HG02885 (cell line): ENCODE measurements around the gene CALCOCO1.
A peak's percentile ranks its signal among the peaks of the same experiment; 100 is the strongest.

Experiments
- ATAC-seq: cut with Tn5 transposase; IDR thresholded peaks from one replicate; pipeline ENCODE4 v1.9.1; 2021; ENCODE audit warnings: mild to moderate bottlenecking; ENCODE audit not compliant: unreplicated experiment, poor library complexity

CALCOCO1 gene

DNA sequence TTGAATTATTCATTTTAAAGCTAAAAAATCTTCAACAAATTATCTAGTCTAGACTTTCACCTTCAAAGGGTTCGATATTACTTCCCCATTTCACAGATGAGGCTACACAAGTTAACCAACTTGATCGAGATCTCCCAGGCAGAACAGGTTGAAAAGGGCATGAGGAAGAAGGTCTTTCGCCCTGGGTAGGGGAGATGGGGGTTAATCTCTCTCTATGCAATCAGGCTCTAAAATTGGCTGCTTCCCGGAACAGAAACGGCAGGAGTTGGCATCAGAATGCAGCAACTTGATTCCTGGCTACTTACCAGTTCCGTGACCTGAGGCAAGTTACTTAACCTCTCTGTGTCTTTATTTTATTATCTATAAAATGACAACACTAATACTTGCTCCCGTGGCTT lies 26.9 kb upstream of the CALCOCO1 start:
- ATAC-seq = no peak

DNA sequence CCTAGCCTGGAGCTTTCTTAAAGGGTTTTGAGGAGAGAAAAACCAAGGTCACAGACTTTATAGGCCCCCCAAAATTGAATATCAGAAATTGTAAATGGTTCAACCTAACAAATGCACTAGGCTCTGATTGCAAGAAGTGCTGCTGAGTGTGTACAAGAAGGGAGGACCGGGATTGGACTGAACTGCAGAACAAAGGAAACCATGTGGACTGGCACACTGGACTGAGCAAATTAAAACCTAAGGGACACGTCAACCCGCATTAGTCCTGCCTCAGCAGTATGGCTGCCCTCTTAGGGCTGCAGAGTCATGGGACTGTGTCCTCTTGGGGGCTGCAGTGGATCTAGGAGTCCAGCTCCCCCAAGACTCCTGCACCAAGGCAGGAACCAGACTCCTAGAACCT lies 25.4 kb upstream of the CALCOCO1 start:
- ATAC-seq = no peak

DNA sequence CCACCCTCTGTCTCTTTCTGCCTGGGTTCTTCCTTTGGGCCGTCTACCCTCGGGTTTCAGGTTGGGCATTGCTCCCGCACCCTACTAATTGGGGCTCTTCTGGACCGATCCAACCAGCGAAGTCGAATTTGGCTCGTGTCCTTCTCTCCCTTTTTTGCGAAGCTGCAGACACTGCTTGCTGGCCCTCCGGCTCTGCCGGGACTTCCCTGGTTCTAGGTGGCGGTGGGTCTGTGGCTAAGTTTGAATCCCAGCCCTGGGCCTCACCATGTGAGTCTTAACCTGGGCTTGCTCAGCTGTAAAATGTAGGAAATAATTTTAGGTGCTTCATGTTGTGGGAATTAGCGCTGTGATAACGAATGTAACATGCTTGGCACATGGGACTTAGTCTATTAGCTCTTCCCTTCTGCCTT lies 24.9 kb upstream of the CALCOCO1 start:
- no peak for ATAC-seq

DNA sequence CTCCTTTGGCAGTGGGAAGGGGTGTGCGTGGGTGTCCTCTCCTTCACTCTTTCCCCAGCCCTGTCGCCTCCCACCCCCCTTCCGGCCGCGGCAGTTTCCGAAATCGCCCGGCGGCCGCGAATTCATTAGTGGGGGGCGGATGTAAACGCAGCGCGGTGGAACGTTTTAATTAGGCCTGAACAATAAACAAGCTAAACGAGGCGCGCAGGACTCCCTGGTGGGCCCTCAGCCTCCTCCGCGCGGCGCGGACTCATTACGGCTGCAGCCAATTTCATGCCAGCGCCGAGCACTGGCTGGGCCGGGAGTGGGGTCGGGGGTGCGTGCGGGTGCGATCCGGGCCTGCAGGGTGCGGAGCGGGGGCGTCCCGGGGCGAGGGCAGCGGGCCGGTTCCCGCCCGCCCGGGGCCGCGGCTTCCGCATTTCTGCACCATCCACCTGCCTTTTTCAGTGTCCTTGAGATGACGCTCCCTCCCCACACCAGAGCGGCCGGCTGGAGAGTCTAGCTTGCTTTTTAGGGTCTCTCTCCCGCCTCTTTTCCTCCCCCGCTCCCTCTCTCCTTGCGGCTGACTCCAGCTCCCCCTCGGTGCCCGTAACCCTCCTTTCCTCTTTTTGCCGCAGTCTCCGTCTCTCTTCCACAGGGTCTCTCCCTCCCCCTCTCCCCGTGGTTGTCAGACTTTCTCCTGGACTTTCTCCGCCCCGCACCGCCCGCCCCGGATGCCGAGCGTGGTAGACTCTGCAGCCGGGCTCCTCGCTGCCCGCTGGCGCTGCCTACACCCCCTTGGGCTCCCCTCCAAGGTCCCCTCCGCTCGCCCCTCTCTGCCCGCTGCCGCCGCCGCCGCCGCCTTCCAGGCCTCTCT lies 24.3 kb upstream of the CALCOCO1 start, which contains the start of gene CISTR:
Gene CISTR (minus strand): TSS at position 644 of the 856 bp plus-strand sequence.
- no peak for ATAC-seq

DNA sequence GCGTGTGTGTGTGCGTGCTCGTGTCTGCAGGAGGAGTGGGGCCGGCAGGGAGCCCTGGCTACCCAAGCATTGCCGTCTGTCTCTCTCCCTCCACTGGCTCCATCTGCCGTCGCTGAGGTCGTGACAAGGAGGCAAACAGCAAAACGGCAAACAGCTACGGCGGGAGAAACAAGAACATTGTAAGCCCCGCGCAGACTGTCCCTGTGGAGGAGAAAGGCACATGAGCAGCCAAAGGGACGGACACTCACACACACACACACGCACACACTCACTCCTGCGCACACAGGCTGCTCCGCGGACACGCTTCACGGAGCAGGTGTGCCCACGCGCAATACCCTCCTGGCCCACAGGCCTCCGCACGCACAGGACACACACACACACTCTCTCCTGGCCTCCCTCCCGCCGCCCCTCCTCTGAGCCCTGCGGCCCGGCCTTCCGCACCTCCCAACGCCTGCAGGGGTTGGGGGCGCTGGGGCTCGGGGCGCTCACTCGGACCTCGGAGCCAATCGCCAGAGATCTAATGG lies 23.6 kb upstream of the CALCOCO1 start:
- ATAC-seq = no peak

DNA sequence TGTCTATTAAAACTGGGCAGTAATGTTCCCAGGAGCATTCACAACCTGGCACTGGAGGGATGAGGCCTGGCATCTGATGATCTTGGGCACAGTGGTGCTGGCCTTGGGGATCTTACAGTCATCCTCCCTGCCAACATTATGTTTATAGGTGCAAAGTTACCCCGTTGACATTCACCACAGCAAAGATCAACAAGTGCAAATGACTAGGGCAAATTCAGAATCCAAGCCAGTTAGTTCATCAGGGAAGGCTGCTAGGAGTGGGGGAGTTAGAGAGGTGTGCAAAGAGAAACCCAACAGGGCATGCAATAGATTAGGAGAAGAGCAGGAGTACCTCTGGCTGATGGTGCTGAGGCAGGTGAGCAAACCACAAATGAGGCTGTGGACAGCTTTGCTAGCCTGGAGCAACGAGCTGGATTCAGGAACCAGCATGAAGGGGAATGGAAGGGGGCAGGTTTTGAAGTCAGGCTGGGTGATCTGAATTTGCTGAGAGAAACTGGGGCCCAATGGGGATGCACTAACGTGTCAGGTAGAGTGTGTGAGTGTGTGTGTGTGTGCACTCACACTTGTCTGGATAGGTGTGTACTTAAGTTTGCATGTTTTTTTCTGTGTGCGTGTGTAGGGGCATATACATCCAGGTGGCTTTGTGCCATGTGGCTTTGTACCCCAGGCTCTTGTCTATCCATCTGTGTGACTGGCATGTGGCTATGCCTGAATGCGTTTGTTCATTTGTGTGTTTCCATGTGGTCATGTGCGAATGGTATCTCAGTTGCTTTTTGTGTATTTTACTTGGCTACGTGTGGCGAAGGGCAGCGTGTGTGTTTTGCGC lies 22.9 kb upstream of the CALCOCO1 start:
- no peak for ATAC-seq

DNA sequence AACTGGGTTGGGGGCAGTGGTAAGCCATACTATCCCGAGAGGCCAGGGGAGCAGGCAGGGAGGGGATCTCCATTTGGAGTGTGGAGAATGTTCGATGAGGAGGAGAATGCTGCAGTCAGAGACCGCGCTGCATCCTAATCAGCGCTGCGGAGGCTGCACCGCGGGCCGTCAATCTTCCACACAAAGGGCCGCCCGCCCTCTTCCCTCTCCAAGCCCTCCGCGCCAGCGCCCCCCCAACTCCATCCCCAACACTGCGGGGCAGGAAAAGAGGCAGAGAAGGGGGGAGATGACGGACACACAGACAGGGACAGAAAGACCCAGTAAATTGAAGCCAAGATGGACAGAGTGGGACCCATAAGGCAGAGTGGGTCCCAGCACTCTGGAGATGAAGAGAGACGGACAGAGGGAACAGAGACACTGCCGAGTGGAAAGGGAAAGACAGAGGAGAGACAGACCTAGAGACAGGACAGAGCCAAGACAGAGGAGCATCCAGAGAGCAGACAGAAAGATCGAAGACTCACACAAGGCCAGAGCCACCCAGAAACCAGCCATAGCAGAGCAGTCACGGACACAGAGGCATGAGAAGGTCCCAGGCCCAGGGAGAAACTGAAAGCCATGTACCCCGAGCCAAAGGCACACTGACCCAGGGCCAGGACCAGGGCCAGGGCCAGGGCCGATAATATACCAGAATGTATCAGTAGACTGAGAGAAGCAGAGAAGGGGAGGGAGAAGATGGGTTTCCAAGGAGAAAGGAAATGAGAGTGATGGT lies 21.0 kb upstream of the CALCOCO1 start:
- no peak for ATAC-seq

DNA sequence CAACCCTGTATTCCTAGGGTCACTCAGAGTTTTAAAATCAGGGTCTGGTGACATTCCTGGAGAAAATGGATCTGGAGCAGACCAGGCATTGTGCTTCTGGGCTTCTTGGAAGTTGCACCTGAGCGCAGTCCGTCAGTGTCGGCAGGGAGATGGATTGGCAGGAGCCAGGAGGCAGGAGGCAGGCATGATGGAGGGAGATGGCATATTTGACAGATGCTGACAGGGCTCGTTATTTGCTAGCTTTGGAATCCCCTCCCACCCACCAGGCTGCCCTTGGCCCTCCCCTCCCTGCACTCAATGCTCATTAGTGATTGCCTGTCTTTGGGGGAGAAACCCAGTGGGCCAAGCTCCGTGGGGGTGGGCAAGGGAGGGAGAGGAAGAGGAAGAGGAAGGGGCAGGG lies 19.8 kb upstream of the CALCOCO1 start:
- ATAC-seq = no peak

DNA sequence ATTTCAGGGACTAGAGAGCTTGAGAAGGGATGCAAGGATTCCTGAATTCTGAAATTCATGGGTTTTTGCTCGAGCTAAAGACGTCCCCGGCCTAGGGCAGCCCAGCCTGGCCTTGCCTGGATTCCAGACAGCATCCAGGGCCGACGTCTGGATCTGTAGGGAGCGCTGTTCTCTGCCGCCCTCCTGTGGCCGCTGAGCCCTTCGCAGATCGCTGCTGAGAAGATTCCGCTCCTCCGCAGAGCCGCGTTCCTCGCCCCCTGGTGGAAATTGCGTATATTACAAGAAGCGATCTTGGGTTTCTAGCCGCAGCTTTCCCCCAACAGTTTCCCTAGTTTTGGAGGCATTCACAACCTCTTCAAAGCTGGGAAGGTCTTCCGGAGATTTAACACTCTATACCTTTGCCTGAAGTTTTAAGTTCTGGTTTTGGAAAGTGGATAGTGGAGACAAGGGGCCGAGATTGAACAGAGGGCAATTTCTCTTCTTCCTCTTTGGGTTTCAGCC lies 19.4 kb upstream of the CALCOCO1 start:
- ATAC-seq = no peak

DNA sequence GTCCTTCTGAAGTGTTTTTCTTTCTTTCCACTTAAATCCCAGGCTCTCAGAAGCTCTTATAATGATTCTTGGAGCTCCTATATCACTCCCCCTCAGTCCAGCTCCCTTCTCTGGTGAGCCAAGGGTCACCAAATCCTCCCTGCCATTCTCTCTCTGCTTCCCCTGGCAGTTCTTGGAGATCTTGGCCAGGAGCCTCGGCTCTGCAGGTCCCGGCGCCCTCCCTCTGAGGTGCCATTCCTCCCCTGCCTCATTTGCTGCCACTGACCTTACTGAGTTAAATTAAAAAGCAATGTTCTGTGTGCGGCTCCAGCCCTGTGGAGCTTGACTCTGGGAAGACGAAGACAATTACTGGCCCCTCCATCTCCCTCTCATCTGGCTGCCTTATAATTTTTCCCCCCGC lies 17.5 kb upstream of the CALCOCO1 start:
- no peak for ATAC-seq

DNA sequence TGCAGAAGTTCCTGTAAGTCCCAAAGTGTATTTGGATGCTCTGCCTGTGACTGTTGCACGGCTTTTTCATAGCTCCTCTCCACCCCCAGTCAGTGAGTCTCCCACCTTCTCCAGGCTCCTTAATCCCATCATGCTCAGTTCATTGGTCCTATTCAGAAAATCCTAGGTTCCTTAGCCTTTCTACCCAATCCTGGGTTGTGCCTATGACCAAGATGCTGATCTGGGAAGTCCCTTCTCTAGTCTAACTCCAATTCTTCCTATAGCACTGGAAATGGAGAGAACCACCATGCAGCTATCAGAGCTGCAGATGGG lies 16.8 kb upstream of the CALCOCO1 start:
- no peak for ATAC-seq

DNA sequence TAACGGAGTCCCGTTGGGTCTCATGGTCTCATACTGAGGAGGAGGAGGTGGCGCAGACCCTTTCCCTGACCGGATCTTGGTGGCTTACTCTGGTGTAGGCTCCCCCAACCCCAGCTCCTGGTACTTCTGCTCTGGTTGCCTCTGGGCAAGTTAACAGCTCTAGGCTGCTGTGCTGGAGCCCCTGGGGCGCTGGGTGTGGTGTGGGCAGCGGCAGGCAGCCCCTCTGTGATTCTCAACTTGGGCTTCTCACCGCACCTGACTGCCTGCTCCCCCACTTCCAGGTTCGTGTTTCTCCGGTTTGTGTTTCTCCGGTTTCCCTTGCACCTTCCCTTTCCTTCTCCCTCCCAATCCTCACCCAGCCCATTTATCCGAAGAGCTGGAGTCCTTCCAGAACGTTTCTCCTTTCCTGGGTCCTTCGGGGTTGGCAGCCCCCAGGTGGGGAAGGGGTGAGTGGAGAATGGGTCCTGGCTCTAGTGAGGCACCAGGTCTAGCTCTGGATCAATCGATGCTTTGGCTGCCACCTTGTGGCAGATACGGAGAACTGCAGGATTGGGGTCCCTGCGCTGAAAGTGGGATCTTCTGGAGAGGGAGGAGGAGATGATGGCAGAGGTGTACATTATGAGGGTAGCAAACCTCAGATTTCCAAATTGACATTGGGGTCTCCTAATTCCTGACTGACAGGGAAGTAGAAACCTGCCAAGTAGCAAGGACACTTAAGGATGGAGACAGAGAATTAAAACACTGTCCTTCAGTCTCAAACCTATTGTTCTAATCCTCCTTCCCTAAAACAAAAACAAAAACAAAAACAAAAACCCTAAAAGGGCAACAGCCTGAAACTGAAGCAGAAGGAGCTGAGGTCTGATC lies 16.2 kb upstream of the CALCOCO1 start:
- ATAC-seq = peak; percentile 59

DNA sequence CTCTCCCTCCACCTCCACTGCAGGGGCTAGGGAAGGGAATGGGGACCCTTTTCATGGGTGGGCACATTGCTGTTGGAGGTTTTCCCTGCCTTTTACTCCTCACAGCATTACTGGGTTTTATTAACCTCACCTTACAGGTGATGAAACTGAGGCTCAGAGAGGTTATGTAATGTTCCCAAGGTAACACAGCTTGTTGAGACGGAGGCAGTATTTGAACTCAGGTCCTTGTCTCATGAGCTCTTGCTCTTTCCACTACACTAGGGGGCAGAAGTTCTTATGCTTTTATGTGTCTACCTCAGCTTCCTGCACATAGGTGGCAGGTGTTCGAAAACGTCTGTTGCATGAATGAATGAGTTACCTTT lies 12.9 kb upstream of the CALCOCO1 start:
- ATAC-seq = no peak

DNA sequence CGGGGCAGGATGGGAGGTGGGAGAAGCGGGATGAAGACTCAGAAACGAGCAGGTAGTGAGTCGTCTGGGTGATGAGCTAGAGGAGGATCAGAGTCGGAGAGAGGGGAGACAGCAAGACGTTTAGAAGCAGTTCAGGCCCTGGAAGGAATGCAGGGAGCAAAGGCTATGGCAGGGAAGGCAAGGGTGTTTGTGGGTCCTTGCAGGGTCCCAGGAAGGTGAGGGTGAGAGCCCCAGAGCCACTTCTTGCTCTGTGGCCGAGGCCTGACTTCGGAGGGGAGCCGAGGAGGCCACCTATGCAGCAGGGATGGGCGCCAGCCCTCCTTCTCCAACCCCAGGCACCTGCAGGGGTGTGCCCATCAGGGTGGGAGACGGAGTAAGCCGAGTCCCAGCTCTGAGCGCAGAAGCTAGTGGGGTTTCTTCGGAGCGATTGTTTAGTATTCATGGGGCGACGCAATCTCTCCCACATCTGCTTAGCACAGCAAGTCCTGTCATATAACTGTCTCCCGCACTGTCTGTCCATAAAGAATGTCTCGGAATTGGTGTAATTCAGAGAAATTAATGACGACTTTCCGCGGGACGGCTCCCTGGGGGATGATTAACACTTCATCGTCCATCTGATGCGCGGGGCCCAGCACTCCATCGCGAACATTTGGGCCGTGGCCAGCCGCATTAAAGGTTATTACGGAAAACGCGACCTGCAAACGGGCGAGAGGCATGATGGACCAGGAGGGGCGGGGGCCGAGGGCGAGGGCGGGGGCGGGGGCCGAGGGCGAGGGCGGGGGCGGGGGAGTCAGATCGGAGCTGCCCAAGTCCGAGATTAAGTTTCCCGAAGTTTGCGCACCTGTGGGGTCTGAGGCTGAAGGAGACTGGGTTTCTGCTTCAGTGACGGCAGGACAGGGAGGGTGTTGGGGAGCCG lies 12.2 kb upstream of the CALCOCO1 start:
- ATAC-seq = no peak

DNA sequence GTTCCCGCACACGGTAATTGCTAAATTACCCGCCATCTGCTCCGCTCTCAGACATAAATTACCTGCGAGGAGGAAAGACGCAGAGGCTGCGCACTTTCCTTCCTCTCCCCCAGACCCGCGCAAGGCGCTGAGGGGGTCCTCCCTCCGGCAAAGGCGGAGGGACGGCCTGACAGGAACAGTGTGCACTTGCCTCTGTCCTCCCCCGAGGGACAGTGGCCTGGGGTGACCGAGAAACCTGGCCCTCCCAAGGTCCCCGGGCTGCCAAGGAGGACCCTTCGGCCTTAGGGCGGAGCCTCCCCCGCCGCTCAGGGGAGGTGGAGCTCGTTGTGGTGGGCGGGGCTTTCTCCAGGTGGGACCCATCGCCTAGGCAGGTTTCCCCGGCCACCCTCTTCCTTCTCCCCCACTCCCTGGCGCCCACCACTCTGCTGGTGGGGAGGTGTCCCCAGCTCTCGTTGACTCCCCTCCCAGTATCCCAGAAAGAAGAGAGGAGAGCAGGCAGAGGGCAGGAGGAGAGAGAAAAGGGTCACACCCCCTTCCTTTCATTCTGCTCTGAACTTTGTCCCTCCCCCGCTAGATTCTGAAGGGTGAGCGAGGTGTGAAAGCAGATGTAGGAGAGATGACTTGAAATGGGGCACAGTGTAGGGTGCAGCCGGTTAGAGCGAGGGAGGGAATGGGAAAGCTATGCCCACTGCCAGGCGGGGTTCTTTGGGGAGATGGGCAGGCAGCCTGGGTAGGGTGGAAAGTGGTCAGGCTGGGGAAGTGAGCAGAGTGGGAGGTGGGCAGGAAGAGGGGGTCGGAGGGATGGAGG lies 11.4 kb upstream of the CALCOCO1 start:
- ATAC-seq = no peak

DNA sequence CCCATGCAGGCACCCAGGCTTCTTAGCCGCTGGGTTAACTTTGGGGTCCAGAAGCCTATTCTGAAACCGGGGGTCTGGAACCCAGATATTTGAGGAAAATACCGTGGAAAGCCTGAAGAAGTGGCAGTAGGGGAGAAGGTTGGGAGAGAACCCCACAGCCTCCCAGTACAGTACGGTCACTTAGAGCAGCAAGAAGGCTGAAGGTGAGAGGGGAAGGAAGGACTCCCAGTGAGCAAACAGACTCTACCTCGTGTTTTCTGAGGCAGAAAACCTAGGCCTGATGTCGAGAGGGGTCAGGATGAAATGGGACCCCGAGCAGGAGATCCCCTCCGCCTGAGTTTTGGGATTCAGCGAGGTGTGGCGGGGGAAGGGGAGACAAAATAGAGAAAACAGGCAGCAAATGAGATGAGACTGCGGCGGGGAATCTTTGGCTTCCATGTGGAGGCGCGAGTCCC lies 10.7 kb upstream of the CALCOCO1 start:
- ATAC-seq = no peak

DNA sequence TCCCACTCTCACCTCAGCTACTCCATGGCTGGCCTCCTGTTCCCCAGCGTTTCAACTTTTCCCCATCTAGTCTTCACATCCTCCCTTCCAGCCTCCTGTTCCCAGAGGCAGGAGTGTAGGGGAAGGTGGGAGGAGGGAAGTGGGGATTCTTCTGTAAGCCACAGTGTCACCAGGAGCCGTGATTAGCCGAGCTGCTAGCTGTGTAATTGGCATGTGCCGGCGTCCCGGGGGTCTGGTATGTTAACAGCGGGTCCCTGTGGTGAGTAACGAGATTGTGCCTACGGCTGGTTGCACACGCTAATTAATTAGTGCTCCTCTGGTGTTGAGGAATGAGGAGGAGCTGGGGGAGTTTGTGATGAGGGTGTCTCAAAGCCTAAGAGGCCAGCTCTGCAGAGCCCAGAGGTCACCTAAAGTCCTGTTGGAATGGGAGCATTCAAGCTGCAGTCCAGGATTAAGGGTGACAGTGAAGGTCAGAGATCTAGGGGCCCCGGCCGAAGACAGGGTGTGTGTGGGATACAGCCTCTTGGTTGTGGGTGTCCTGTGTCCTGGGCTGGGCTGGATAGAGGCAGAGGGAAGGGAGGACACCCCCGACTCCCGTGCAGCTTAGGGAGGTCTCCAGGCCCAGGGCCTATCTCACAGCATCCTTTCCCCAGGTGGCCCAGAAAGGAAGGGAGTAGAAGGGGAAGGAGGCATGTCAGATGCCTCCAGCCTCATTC lies 10.0 kb upstream of the CALCOCO1 start:
- no peak for ATAC-seq
